Measurements from ENCODE around the gene RGL1.

Gene RGL1

GRCh38 chr1:183967914-183968313, 163.0 kb downstream of the RGL1 start:
- DNase-seq, result no peak

DNA sequence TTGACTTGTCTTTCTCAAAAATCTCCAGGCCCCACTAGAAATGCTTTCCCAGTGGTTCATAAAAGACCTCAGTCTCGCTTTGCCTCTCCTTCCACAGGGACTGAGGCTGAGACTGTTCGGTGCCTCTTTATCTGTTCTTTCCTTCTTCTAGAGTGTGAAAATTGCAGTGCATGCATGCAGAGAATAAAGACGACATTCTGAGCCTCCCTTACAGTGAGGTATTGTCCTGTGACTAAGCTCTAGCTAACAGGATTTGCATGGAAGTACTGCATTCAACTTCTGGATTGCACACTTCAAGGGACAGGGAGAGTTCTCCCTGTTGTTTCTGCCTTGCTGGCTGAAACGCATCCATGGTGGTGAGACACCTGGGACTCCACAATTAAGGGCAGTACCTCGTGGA, 163.5 kb downstream of the RGL1 start:
- DNase-seq, result no peak

DNA sequence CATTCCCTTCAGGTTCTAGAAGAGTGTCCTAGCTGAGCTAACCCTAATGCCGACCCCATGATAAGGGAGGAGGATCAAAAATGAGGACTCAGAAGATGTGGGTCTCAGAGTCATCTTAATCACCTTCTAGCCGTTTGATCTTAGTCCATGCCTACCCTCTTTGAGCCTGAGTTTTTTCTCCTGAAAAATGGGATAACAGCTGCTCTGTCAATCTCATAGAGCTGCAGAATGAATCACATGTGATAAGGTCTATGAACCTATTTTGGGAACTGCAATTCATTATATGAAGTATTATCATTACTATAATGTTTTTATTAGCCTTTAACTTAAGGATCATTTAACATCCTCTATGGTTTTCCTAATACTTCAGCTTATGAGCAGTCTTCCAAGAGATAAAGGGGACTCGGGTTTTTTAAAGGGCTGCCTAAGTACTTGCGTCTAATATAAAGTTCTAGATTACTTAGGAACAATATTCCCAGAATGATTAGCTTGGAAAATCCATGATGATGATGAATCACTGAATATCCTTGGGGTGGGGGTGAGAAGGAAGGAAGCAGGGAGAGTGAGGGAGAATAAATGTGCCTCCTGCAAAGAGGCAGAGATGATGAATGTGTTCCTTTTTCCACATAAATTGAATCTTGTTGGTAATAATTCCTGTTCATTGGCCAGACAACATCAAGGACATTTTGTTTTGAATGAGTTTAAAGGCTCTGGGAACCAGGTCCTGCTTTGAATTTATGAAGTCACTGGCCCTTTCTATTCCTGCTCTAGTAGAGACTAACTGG, 165.8 kb downstream of the RGL1 start:
- DNase-seq, result no peak

- DNase-seq, result no peak
Observed at GRCh38 chr1:183975651-183976050, 170.7 kb downstream of the RGL1 start.

GRCh38 chr1:183977717-183978116, 172.8 kb downstream of the RGL1 start:
- no peak for DNase-seq

Data from effector CD4-positive, alpha-beta T cell (primary cell).